Iris pigment epithelial cell (primary cell): ENCODE data around the gene MAN1C1.
A peak's percentile ranks its signal among the peaks of the same experiment; 100 is the strongest.

Source experiments
- DNase-seq: peaks from one replicate; pipeline ENCODE4 v3.0.0-alpha.2; 2011; ENCODE audit warnings: low read depth

Gene MAN1C1

GRCh38 chr1:25782608-25783201, 166.1 kb downstream of the MAN1C1 start:
- DNase-seq: no peak

- DNase-seq: peak; percentile 36
These were observed 168.0 kb downstream of the MAN1C1 start for GRCh38 chr1:25784575-25785051.

DNA sequence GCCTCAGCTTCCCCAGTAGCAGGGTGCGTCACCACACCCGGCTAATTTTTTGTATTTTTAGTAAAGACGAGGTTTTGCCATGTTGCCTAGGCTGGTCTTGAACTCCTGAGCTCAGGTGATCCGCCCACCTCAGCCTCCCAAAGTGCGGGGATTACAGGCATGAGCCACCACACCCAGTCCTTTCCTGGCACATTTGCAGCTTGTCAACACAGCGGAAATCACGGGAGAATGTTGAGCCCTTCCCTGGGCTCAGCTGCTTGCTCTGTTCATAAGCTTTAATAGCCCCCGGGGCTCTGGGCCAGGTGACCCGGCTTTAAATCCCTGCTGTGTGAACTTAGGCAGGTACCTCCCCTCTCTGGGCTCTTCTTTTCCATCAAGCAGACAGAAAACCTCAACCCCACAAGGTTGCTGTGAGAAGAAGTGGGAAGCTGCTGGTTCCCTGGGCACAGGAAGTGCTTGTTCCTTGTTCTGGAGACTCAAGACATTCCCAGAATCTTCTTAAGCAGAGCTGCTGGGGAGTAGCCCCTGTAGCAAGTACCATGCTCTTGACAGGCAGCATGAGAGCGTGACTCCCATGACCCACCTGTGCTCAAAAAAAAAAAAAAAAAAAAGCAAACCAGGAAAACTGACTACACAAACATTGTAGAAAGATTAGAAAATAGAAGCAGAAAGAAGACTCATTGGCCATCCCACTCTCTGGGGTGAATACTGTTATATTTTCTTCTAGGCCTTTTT, 168.9 kb downstream of the MAN1C1 start:
- no peak for DNase-seq

DNA sequence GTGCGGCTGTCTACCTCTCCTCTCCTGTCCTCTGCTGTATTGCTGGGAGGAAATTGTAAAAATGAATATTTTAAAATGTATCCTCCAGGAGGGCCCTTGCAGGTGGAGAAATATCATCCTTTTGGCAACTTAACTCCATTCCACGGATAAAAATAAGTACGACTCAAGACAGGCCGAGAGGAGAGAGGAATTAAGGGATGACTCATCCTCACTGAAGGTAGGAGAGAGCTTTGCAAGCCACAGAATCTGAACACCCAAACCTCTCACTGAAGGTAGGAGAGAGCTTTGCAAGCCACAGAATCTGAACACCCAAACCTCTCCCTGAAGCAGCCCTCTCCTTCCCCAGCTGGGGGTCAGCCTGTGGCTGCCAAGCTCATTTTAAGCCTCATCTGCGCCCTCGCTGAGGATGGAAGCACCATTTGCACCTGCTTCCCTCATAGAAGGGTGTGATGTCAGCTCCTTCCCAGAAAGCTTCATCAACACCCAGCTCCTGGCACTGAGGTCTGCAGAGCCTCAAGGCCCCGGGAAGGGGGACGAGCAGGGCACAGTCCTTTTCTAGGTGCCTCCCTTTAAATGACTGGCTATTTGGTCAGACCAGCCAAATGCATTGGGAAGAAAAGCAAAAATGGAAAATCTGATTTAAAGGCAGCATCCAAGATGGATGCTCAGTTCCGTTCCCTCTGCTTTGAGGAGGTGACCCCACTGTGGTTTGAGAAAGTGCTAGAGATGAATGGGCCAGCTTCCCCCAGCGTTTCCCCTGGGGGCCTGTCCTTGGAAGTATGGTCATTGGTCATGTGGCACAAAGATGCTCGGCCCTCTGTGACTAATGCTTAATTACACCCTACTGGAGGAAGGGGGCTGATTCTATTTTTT, 170.5 kb downstream of the MAN1C1 start:
- DNase-seq: peak; percentile 43

- no peak for DNase-seq
These were observed 171.2 kb downstream of the MAN1C1 start for GRCh38 chr1:25787760-25788166.

GRCh38 chr1:25790472-25790871, 173.9 kb downstream of the MAN1C1 start:
- no peak for DNase-seq

DNA sequence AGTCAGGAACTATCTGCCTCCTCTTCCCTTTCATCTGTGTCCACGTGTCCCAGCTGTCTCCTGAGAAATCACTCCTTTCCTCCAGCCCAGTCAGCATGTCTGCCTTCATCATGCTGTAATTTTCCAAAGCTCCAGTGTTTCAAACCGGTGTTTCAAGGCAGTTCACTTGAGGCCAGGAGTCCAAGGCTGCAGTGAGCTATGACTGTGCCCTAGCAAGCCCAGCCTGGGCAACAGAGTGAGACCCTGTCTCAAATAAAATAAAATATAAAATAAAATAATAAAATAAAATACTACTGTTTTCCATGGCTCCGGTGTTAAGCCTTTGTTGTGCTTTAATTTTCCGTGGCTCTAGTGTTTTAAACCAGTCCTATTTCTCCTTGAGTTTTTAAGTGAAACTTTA, 175.5 kb downstream of the MAN1C1 start:
- no peak for DNase-seq

DNA sequence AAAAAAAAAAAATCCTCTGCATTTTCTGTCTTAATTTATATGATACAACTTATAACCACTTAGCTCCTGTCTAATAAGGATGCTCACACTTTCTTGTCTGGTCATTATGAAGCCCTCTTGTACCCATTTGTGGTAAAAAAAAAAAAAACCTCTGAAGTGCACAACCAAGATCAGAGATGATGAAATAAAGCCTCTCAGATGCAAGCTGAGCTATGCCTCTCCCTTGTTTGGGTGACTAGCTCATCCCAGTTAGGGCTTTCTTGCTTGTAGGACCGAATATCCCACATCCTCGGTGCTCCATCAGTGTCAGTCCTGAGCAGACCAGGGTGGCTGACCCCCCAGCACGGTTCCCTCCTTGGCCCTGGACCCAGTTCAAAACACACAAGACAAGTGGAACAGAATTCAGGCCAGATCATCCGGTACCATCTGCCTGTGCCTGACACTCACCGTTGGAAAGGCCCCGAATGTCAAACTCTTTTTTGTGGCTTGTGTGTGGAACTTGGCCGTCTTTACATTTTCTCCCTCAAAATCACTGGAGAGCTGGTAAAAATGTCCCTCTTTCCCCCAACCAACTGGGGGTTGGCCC, 177.1 kb downstream of the MAN1C1 start:
- no peak for DNase-seq

GRCh38 chr1:25794325-25794724, 177.7 kb downstream of the MAN1C1 start:
- DNase-seq: no peak

- no peak for DNase-seq
These were observed 178.6 kb downstream of the MAN1C1 start for GRCh38 chr1:25795211-25795610.

GRCh38 chr1:25795946-25796810, 179.6 kb downstream of the MAN1C1 start:
- DNase-seq: no peak

DNA sequence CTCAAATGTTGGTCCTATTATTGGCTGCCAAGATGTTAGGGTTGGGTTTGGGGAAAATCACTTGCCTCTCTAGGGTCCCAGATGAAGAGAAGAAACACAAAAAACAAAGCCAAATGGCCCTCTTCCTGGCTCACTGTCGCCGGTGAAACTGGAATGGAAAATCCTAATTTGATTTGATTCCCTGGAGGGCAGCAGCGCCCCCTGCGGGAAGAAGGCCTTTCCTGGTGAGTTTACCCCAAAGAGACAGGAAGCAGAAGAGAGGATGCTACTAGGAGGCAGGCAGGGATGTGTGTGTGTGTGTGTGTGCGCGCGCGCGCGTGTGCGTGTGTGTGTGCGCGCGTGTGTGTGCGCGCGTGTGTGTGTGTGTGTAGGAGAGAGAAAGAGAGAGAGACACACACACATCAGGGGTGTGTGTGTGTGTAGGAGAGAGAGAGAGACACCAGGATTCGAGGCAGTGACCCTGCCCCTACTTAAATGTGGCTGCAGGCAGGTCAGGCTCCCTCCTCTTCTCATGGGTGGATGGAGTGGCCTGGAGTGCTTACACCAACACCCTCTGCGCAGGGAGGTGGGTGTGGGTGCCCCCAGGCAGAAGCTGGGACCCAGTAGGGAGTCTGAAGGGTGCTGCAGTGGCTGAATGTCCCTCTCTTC, 180.3 kb downstream of the MAN1C1 start:
- peak; percentile 71 for DNase-seq

GRCh38 chr1:25797939-25798338, 181.3 kb downstream of the MAN1C1 start:
- peak; percentile 25 for DNase-seq

GRCh38 chr1:25798666-25799351, 182.2 kb downstream of the MAN1C1 start:
- DNase-seq: no peak

DNA sequence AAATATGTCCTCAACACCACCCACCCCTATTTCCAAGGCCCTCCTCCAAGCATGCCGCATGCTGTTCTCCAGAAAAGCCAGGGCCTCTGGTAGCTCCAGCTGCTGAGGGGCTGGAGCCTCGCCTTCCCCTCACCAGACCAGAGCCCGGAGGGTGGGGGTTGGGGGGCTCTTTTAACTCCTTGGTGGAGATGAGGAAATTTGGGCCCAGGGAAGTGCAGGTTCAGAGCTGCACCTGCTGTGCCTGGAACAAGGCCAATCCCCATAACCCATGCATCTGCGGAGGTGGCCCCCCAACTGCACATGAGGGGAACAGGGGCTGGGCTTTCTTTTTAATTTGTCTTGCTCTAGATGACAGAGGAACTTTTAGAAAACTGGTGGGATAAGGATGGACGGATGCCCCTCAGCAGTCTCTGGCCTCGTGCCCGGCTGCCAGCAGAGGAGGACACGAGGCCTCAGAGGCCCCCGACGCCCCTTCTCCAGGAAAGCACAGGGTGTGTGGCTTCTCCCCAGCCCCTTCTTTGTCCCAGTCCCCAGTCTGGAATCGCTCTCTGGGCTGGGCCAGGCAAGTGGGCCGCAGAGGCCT, 182.9 kb downstream of the MAN1C1 start:
- no peak for DNase-seq

DNA sequence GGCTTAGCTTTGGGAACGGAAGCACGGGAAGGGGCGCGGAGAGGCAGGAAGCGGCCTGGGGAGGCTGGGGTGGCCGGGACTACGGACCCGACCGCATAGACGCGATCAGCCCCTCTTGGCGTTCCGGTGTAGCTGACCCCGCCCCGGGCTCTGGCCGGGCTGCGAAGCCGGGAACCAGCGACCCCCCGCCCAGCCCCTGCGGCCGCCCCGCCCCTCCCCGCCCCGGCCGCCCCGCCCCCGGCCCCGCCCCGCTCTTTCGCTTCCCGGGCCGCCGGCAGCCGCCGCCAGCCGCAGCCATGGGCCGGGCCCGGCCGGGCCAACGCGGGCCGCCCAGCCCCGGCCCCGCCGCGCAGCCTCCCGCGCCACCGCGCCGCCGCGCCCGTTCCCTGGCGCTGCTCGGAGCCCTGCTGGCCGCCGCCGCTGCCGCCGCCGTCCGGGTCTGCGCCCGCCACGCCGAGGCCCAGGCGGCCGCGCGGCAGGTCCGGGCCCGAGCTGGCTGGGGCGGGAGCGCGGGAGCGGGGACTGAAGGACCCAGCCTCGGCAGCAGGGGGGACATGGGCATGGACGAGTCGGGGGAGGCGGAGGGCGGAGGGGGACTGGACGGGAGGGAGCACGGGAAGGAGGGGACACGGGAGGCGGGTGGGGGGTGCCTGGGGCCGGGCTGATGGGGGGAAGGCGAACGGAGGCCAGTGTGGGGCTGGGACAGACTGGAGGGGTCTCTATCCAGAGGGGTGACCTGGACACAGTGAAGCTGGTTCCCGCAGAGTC, 183.5 kb downstream of the MAN1C1 start, which contains the start of gene SELENON:
Gene SELENON (plus strand): TSS at position 259 of the 768 bp plus-strand sequence. CDS start 38 bp downstream, at position 297.
- peak; percentile 27 for DNase-seq

GRCh38 chr1:25800703-25801377, 184.2 kb downstream of the MAN1C1 start:
- DNase-seq: no peak

DNA sequence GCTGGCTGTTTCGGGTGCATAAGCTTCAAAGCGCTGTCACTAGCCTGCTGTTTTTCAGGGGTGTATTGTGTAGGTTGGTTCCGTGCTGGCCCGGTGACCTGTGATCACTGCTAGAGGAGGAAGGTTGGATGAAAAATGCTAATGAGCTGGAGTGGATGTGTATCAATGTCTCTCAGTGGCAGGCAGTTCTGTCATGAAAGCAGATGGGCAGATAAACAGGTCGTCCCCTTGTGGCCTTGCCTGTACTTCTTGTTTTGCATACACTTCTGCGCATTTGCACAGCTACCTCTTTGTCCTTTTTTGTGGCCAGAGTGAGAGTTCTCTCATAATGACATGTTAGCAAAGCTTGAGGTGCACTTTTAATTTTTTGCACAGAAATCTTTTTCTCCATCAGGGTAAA, 186.3 kb downstream of the MAN1C1 start:
- DNase-seq: no peak
